Right forelimb (tissue), 1 donor: ENCODE measurements around the gene NFATC3.

Source experiments
- DNase-seq: peaks from one replicate; pipeline ENCODE4 v3.0.0-alpha.2; 2018

NFATC3 gene

DNA sequence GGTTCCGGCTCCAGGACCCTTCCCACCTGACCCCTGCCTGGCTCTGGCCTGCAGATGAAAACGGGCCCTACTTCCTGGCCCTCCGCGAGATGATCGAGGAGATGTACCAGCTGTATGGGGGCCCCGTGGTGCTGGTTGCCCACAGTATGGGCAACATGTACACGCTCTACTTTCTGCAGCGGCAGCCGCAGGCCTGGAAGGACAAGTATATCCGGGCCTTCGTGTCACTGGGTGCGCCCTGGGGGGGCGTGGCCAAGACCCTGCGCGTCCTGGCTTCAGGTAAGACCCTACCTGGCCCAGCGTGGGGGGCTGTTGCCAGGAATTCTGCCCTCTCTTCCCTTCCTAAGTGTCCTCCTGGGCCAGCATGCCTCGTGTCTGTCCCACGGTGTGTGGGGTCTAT lies 170.5 kb downstream of the NFATC3 start:
- DNase-seq, result no peak

DNA sequence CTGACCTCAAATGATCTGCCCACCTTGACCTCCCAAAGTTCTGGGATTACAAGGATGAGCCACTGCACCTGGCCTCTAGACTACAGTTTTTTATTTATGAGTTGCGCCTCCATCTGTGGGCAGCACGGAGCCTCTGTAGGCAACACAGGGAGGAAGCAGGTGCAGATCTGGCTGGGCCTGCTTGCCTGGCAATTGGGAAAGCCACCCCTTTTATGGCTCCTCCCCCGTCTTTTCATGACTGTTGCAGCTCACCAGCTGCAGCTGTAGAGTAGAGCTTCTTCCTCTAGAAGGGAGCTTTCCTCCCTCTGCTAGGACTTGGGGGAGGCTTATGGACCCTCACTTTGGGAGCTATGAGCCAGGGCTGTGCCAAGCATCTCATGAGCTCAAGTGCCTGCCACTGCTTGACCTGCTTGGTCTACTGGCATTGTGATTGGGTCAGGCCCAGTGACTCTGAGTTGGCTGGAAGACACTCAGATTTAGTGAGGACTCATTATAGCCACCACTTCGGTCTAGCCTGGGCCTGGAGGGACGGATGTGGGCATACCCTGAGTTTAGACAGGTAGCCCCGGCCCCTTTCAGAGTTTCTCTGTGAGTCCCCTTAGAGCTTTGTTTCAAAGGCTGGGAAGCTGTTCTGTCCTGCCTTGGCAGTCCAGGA lies 172.2 kb downstream of the NFATC3 start:
- no peak for DNase-seq

DNA sequence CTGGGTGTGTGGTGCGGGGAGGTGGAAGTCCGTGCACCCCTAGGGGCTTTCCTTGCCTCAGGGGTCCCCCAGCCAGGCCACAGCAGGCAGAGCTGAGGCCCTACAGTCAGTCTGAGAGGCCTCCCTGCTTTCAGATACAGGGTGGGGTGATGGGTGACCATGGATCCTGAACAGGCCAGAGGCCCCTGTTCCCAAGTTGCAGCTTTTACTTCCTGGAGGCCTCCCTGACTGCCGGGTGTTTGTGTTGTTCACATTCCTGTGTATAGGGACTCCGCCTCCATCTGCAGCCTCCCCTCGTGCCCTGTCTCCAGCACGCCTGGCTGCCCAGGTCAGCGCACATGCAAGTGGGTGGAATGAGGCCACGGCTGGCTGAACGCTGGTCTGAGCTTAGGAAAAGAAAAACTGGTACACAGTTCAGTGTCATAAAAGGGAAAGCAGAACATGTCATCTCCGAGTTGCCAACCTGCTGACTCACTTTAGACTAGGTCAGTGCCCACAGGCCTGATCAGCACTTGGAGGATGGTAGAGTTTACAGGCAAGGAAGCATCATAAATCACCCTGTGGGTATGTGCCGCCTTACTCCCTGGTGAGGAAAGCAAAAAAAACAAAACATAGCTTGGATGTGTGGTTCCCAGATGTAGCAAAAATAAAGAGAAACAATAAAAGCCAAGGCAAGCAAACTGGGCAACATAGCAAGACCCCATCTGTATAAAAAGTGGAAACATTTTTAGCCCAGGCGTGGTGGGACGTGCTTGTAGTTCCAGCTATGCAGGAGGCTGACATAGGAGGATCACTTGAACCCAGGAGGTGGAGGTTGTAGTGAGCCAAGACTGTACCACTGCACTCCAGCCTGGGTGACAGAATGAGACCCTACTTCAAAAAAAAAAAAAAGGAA lies 173.0 kb downstream of the NFATC3 start:
- DNase-seq, result no peak

DNA sequence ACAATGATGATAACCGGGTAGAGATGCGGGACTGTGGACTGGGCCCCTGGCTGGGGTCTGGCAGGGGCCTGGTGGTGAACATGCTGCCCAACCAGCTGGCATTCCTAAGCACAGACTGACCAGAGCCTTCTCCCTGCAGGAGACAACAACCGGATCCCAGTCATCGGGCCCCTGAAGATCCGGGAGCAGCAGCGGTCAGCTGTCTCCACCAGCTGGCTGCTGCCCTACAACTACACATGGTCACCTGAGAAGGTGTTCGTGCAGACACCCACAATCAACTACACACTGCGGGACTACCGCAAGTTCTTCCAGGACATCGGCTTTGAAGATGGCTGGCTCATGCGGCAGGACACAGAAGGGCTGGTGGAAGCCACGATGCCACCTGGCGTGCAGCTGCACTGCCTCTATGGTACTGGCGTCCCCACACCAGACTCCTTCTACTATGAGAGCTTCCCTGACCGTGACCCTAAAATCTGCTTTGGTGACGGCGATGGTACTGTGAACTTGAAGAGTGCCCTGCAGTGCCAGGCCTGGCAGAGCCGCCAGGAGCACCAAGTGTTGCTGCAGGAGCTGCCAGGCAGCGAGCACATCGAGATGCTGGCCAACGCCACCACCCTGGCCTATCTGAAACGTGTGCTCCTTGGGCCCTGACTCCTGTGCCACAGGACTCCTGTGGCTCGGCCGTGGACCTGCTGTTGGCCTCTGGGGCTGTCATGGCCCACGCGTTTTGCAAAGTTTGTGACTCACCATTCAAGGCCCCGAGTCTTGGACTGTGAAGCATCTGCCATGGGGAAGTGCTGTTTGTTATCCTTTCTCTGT lies 174.0 kb downstream of the NFATC3 start:
- DNase-seq, result no peak

DNA sequence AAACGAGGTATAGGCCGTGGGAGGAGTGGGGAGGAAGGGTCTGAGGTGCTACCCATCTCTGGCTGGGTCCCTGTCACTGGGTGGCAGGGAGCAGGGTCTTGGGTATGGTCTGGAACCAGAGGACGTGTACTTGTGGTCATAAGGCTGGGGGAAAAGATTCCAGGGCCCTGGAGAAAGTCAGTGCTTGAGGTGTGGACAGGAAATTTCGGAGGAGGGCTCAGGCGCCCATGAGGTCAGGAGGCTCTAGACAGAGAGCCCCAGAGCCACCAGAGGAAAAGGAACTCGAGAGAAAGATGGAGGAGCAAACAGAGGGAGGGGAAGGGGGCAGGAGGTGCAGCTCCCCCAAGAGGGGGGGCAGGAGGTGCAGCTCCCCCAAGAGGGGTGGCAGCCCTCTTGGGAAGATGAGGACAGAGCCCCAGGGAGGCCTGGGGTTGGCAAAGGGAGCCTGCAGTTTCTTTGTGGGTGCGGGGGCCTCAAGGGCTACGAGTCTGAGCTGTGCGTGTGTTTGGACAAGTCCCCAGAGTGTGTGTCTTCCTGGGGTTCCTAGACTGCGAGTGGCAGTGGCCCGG lies 178.5 kb downstream of the NFATC3 start:
- DNase-seq, result no peak

DNA sequence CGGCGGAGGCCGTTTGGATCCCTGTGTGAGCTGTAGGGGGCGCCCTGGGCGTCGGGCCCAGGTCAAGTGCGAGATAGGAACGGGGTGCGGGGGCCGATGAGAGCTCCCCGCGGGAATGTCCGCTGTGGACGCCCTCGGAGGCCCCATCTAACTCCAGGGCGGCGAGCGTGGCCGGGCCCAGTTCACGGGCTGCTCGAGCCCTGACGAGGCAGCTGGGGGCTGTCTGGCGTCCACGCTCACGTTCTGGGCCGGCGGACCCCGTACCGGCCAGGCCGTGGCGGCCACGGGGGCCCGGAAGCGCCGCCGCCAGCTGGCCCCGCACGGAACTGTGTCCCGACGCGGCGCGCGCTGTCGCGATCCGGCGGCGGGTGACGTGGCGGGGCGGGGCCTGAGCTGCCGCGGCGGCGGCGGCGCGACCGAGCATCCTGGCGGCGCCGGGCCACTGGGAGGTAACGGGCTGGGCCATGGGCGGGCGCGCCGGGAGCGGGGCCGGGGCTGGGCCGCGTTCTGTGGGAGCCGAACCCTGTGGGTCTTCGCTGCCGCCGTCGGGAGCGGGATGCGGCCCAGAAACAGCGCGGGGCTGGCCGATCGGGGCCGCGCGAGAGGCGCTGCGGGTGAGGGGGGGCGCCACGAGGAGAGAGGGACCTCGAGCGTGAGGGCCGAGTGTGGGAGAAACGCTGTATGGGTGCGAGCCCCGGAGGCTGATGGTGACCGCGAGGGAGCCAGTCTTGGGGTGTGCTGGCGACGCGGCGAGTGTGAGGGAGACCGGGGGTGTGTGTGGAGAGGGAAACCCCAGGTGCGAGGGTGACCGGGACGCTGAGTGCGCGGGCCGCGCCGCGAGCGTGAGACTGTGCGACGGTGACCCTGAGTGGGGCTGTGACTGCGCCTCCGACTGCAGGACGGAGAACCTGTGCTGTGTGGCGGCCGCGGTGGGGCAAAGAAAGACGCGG lies 179.2 kb downstream of the NFATC3 start, which contains the start of gene SLC7A6:
TSS of gene SLC7A6 (plus strand) at position 399 of the 950 bp plus-strand sequence. CDS start 10,201 bp downstream, outside the sequence.
- DNase-seq, result peak; percentile 83

DNA sequence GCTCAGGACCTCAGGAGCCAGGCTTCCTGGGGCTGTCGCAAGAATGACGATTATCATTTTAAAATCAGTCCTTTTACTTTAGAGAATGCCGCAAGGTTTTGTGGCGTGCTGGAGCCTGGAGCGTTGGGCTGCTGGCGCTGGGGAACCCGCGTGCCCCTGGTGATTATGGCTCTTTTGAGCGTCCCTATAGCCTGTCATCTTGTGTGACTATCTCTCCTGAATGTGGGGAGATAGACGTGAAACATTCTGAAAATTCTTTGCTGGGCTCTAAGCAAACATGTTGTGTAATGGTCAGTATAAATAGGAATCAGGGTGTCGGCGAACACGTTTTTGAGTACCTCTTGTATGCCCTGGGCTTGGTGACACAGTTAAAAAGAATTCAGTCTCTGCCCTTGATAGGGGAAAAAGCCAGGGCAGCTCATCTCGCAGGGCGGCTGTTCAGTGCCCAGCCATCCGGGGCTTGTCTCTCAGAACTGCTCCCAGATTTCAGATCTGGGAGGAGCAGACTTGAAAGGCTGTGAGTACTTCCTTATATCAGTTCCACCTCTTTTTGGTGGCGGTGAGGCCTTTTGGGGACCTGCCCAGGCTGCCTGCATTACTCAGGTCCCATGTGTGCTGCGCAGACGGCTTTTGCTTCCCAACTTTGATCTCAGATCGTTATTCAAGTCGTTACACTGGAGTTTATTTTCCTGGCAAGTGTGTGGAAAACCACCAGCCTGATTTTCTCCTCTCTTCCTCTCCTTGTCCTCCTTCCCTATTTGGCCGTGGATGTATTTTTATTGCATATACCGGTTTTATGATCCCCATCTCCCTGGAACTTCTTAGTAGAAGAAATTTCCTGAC lies 180.1 kb downstream of the NFATC3 start:
- no peak for DNase-seq

DNA sequence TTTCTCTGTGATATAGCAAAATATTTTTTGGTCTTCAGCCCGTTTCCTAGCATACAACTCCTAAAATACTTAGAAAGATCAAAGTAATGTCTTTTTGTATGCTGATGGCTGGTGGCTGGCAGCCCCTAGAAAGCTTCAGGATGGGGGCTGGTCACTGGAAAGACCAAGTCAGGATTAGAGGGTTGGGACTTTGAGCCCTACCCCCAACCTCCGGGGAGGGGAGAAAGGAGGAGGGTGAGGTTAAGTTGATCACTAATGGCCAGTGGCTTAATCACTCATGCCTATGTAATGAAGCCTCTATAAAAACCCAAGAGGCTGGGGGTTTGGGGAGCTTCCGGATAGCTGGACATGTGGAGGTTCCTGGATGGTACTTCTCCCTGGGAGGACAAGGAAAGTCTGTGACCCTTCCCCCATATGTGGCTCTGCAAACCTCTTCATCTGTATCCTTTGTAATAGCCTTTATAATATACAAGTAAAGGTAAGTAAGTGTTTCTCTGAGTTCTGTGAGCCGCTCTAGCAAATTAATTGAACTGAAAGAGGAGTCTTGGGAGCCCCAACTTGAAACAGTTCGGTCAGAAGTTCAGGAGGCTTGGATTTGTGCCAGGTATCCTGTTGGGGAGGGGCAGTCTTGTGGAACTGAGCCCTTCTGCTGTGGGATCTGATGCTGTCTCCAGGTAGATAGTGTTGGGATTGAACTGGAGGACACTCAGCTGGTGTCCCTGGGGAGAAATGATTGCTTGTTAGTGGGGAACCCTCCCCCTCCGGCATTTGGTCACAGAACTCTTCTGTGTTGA lies 182.6 kb downstream of the NFATC3 start:
- no peak for DNase-seq

DNA sequence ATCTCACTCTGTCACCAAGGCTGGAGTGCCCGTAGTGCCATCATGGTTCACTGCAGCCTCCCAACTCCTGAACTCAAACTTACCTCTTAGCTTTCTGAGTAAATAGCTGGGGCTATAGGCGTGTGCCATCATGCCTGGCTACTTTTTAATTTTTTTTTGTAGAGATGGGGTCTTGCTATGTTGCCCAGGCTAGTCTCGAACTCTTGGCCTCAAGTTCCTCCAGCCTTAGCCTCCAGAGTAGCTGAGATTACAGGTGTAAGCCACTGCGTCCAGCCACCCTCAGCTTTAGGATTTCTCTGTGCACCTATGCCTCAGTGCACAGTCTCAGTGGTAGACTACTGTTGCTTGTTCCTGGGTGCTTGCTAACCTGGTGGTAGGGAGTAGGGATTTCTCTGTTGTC lies 184.6 kb downstream of the NFATC3 start:
- no peak for DNase-seq

DNA sequence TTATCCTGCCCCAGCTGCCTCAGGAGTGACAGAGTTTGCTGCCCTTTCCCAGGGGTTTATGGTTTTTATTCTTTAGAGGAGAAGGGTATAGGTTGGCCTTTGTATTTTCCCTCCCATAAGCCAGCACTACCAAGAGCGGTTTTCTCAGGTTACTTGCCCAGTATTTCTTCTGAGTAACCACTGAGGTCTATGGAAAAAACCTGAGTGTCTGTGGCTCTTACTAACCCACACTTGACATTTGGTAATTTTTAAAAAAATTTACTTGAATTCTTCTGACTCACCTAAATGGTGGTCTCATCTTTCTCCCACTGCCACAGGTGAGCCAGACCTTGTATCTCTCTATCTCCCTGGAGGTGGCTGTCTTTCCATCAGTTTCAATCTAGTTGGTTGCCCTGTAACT lies 185.2 kb downstream of the NFATC3 start:
- no peak for DNase-seq

DNA sequence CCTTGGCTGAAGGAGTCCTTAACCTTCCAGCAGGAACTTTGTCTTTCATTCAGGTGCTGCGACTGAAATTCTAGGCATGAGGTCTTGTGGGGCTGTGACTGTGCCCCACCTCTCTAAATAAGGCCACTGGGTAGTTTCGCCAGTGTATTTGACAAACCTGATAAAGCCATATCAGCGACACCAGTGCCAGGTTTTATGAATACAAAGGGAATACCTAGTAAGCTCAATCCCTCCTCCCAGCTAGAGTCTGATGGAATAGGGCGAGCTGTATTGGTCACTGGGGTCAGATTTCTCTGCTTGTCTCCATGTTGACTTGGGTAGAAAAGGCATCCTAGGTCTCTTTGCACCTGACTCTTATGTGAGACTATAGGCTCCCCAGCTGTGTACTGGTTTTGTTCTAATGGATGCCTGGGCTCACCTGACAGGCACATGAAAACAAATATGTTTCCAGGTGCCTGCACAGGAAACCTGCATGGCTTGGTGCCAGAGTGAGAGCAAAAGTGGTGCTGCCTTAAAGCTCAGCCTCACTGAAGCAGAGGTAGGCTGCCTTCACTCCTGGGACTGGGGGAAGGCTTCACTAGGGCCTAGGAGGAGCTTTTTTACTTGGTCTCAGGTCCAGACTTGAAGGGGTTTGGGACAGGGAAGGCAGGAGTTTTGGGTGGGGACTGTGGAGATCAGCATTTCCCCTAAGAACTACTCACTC lies 187.5 kb downstream of the NFATC3 start:
- DNase-seq, result no peak

DNA sequence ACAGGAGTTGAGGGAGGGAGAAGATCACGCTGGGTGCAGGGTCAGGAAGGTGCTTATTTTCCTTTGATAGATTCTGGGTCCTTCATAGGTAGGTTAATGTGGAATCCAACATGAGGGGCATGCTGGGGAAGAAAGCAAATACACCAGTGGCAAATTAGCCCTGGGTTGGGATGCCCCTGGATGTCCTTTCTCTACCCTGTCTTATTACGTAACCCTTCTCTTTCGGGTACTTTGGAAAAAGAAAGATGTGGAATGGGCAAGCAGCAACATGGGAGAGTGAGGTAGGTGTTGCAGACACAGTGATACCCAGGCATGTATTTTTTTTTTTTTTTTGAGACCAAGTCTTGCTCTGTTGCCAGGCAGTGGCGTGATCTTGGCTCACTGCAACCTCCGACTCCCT lies 188.3 kb downstream of the NFATC3 start:
- DNase-seq, result no peak

DNA sequence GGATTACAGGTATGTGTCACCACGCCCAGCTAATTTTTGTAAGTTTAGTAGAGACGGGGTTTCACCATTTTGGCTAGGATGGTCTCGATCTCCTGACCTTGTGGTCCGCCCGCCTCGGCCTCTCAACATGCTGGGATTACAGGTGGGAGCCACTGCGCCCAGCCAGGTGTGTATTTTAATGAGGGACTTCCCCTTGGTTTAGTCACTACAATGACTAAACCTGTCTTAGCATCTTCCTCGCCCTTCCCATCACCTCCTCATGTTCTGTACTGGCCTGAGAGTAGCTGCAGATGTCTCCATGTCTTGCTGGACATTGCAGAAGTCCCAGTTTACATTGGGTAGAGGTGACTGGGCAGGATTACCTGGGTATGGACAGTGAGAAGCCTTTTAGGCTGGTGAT lies 188.7 kb downstream of the NFATC3 start:
- DNase-seq, result no peak

DNA sequence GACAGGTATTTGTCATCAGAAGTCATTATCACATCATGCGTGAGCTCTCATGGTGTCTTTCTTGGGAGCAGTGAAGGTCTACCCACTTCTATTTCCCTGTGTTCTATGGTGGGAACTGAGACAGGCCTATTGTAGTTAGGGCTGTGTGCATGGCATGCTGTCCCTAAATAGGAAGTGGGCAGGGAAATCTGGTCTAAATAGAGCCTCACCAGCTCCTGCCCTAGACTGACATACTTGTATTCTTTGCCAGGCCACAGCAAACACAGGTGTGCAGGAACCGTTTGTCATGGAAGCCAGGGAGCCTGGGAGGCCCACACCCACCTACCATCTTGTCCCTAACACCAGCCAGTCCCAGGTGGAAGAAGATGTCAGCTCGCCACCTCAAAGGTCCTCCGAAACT lies 189.3 kb downstream of the NFATC3 start:
- DNase-seq, result no peak

DNA sequence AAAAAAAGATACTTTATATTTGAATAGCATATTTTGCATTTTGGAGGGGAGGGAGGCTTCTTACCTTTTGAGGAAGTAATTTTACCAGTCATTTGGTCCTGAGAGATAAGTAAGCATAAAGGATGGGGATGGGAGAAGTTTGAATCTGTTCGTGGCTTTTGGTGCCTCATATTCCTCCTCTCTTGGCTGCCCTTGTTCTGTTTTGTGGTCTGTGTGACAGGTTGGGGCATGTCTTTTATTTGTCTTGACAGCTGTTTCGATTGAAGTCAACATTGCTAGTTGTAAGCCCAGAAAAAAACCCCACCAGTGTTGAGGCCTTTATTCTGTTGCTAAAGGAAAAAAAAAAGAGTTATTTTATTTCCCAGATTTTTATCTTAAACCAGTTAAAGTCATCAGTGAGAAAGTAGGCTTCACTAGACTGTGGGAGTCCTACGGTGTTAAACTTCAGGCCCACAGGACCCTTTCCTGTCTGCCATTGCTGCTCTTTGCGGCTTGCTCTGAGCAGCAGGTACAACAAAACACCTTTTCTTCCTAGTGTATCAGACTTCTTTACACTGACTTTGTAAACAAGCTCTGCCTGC lies 190.5 kb downstream of the NFATC3 start:
- no peak for DNase-seq

DNA sequence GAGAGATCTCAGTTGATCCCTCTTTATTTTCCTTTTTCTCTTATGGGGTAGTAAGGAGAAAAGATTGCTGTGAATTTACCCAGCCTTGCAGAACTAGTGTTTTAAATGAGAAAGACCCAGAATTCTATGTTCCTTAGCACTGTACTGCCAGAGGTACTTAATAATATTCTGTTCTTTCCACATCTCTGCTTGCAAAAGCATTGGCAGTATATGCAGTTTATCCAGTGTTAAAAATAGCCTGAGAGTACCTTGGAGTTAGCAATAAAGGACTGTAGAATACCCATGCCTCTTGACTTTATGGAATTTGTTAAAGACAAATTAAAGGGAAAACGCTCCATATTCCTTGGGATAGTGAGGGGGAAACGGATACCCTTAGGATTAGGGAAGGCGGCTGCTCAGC lies 191.1 kb downstream of the NFATC3 start:
- DNase-seq, result no peak
